ENCODE data around the gene KATNIP. TPM values are rescaled to one million over a fixed set of nuclear protein-coding genes. Genes with fewer than 3 reads are reported as not detected.

The KATNIP gene
- total and polyA plus RNA-seq, 2 of the 13 experiments (the other 11 are each of a cell fraction or from before 2014, with no cell fraction given), result 9.7 to 12.0 TPM

DNA sequence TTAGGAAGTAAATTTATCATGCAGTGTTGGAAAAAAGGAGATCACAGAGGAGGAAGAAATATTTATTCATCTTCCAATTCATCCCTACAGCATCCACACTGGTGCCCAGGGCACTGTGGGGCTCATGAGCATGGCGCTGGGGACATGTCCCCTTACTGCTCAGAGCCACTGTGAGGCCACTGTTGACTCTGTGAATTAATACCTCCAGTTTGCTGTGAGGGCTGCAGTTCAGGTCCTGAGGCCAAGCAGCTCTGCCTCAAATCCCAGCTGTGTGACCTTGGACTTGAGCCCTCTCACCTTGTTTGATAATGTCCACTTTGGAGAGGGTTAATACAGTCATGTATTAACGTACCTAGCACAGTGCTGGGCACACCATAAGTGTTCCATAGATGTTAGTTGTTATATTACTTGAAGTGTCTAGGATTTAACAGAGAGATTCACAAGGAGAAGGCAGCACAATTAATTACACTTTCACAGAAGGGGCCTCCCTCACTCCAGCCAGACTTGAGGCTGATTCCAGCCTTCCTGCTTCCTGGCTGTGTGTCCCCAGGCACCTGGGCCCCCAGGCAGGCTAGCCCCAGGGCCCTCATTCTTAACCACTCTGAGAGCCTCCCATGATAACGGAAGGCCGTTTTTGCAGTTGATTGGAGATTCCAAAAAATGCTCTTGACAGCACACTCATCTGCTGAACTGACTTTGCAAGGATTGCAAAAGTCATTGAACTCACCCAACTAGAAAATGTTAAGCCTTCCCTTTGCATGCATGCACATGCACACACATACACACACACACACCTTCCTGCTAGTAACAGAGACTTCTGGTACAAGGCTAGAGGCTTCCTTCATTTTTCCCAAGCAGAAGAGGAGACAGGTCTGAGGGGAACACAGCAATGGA lies 29.4 kb downstream of the KATNIP start (continued):
- TF ChIP-seq POLR2AphosphoS5 (IDR thresholded peaks at IDR 0.05; ENCODE audit: low read depth, low read length), result no peak
- TF ChIP-seq ZNF768 (CRISPR knock-in tag; IDR thresholded peaks at IDR 0.05), result no peak
- TF ChIP-seq TP53 (CRISPR knock-in tag; conservative IDR thresholded peaks at IDR 0.05), result 0 out of 2 replicates have a peak, but pooled peaks have one; percentile 67
- TF ChIP-seq YEATS2 (CRISPR knock-in tag; IDR thresholded peaks at IDR 0.05; ENCODE audit: borderline replicate concordance), result no peak
- peak; percentile 90 for TF ChIP-seq MEIS1 (CRISPR knock-in tag; IDR thresholded peaks at IDR 0.05; ENCODE audit: borderline replicate concordance)
- TF ChIP-seq TCF7L2 (IDR thresholded peaks at IDR 0.05; ENCODE audit: low read depth, low read length), result no peak
- TF ChIP-seq, protein P1, sequence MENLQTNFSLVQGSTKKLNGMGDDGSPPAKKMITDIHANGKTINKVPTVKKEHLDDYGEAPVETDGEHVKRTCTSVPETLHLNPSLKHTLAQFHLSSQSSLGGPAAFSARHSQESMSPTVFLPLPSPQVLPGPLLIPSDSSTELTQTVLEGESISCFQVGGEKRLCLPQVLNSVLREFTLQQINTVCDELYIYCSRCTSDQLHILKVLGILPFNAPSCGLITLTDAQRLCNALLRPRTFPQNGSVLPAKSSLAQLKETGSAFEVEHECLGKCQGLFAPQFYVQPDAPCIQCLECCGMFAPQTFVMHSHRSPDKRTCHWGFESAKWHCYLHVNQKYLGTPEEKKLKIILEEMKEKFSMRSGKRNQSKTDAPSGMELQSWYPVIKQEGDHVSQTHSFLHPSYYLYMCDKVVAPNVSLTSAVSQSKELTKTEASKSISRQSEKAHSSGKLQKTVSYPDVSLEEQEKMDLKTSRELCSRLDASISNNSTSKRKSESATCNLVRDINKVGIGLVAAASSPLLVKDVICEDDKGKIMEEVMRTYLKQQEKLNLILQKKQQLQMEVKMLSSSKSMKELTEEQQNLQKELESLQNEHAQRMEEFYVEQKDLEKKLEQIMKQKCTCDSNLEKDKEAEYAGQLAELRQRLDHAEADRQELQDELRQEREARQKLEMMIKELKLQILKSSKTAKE (CRISPR knock-in tag; IDR thresholded peaks at IDR 0.05; ENCODE audit: borderline replicate concordance), result peak; percentile 84
- TF ChIP-seq HOXA5 (CRISPR knock-in tag; IDR thresholded peaks at IDR 0.05), result 0 out of 2 replicates have a peak, but pooled peaks have one; percentile 59
- no peak for TF ChIP-seq CHCHD3 (CRISPR knock-in tag; IDR thresholded peaks at IDR 0.05)
- TF ChIP-seq PCBP1 (IDR thresholded peaks at IDR 0.05; ENCODE audit: borderline replicate concordance, low read depth, low read length), result no peak
- TF ChIP-seq, protein P2, sequence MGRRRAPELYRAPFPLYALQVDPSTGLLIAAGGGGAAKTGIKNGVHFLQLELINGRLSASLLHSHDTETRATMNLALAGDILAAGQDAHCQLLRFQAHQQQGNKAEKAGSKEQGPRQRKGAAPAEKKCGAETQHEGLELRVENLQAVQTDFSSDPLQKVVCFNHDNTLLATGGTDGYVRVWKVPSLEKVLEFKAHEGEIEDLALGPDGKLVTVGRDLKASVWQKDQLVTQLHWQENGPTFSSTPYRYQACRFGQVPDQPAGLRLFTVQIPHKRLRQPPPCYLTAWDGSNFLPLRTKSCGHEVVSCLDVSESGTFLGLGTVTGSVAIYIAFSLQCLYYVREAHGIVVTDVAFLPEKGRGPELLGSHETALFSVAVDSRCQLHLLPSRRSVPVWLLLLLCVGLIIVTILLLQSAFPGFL (CRISPR knock-in tag; IDR thresholded peaks at IDR 0.05), result no peak
- TF ChIP-seq ARNTL (CRISPR knock-in tag; IDR thresholded peaks at IDR 0.05), result 0 out of 2 replicates have a peak, but pooled peaks have one; percentile 29
- TF ChIP-seq, protein P3, sequence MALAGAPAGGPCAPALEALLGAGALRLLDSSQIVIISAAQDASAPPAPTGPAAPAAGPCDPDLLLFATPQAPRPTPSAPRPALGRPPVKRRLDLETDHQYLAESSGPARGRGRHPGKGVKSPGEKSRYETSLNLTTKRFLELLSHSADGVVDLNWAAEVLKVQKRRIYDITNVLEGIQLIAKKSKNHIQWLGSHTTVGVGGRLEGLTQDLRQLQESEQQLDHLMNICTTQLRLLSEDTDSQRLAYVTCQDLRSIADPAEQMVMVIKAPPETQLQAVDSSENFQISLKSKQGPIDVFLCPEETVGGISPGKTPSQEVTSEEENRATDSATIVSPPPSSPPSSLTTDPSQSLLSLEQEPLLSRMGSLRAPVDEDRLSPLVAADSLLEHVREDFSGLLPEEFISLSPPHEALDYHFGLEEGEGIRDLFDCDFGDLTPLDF (CRISPR knock-in tag; IDR thresholded peaks at IDR 0.05), result no peak
- no peak for TF ChIP-seq ELF4 (CRISPR knock-in tag; IDR thresholded peaks at IDR 0.05; ENCODE audit: borderline replicate concordance)
- TF ChIP-seq, protein P4, sequence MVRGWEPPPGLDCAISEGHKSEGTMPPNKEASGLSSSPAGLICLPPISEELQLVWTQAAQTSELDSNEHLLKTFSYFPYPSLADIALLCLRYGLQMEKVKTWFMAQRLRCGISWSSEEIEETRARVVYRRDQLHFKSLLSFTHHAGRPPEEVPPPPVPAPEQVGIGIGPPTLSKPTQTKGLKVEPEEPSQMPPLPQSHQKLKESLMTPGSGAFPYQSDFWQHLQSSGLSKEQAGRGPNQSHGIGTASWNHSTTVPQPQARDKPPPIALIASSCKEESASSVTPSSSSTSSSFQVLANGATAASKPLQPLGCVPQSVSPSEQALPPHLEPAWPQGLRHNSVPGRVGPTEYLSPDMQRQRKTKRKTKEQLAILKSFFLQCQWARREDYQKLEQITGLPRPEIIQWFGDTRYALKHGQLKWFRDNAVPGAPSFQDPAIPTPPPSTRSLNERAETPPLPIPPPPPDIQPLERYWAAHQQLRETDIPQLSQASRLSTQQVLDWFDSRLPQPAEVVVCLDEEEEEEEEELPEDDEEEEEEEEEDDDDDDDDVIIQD (CRISPR knock-in tag; IDR thresholded peaks at IDR 0.05; ENCODE audit: low read depth), result peak; percentile 42; the same call in 1 of the 2 replicates
- no peak for TF ChIP-seq ZKSCAN5 (CRISPR knock-in tag; IDR thresholded peaks at IDR 0.05)
- TF ChIP-seq ZNF549 (CRISPR knock-in tag; IDR thresholded peaks at IDR 0.05), result no peak
- TF ChIP-seq, protein P5, sequence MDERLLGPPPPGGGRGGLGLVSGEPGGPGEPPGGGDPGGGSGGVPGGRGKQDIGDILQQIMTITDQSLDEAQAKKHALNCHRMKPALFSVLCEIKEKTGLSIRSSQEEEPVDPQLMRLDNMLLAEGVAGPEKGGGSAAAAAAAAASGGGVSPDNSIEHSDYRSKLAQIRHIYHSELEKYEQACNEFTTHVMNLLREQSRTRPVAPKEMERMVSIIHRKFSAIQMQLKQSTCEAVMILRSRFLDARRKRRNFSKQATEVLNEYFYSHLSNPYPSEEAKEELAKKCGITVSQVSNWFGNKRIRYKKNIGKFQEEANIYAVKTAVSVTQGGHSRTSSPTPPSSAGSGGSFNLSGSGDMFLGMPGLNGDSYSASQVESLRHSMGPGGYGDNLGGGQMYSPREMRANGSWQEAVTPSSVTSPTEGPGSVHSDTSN (CRISPR knock-in tag; IDR thresholded peaks at IDR 0.05), result no peak
- TF ChIP-seq ZNF510 (CRISPR knock-in tag; IDR thresholded peaks at IDR 0.05; ENCODE audit: low read depth), result 0 out of 2 replicates have a peak, but pooled peaks have one; percentile 25
- no peak for TF ChIP-seq ATM (IDR thresholded peaks at IDR 0.05; ENCODE audit: borderline replicate concordance)
- TF ChIP-seq KDM6A (CRISPR knock-in tag; IDR thresholded peaks at IDR 0.05; ENCODE audit: low read depth), result peak; percentile 68

All from HepG2 (cell line).